ENCODE results near the gene CNTNAP5. TPM values are rescaled to one million over a fixed set of nuclear protein-coding genes. Genes with fewer than 3 reads are reported as not detected.

CNTNAP5 gene
- total RNA-seq, 3 donors from 2014 or later = 3.3 TPM; not detected in 2

GRCh38 chr2:124046332-124046731 is 21.2 kb downstream of the CNTNAP5 start:
- no peak for ATAC-seq
- Histone ChIP-seq H3K4me1 (ENCODE audit: low read depth) (no peaks in the 10 kb centered on the region), H3K9me3 (no peaks in the 10 kb centered on the region), H3K4me3 (no peak overlapping the region), H3K36me3 (ENCODE audit: low read depth) (no peaks in the 10 kb centered on the region)
- DNase-seq = no peak
- no peak for TF ChIP-seq CTCF (IDR thresholded peaks at IDR 0.05)
- intact Hi-C loops (cut with DNase I, micrococcal nuclease) = no loop called here

- DNase-seq (no peak), ATAC-seq (no peak)
- intact Hi-C loops (cut with DNase I, micrococcal nuclease) = no loop called here
Observed at GRCh38 chr2:124048102-124048501, 23.0 kb downstream of the CNTNAP5 start.

DNA sequence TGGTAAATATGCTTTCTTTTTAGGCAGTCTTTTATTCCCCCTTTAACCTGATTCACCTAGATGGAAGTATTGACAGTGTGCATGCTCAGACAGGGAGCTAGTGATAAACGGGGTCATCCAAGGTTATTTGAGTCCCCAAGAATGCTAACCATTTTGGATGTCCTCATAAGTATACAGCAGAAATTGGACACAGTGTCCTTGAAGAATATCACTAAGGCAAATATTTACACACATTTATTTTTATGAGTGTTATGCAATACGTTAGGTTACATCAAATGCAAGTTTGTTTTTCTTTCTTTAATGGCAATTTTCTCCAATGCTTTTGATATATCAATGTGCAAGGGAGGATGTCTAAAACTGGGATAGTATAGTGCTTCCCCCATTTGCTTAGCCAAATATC is 23.6 kb downstream of the CNTNAP5 start:
- no peak for ATAC-seq
- H3K4me1 ChIP-seq (ENCODE audit: low read depth) = no peaks in the 10 kb centered on the region
- DNase-seq = no peak
- no peaks in the 10 kb centered on the region for H3K36me3 ChIP-seq (ENCODE audit: low read depth)
- intact Hi-C loops (cut with DNase I, micrococcal nuclease) = no loop called here
- TF ChIP-seq CTCF (IDR thresholded peaks at IDR 0.05) = no peak
- H3K4me3 ChIP-seq = no peak overlapping the region
- no peaks in the 10 kb centered on the region for H3K9me3 ChIP-seq

More at GRCh38 chr2:124048102-124048501, 23.0 kb downstream of the CNTNAP5 start:
- H3K9me3 ChIP-seq = no peaks in the 10 kb centered on the region
- H3K4me3 ChIP-seq = no peak overlapping the region
- no peak for TF ChIP-seq CTCF (IDR thresholded peaks at IDR 0.05)
- H3K36me3 ChIP-seq (ENCODE audit: low read depth) = no peaks in the 10 kb centered on the region
- H3K4me1 ChIP-seq (ENCODE audit: low read depth) = no peaks in the 10 kb centered on the region

DNA sequence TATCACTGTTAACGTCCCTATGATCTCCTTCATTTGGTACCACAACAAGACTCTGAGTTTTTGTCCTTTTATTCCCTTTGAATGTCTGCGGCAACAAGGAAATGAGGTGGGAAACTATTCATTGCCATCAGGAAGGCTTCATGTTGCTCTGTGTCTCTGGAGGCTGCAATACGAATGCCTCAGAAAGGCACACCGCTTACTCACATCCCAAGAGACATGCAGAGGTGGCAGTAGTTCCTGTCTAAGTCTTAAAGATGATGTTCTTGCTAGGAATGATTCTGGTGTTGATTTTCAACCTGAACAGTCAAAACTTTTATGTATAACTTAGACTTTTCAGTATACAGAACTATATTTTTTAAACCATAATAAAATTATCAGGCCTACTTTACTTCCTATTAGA is 24.0 kb downstream of the CNTNAP5 start:
- H3K36me3 ChIP-seq (ENCODE audit: low read depth) = no peaks in the 10 kb centered on the region
- ATAC-seq (no peak), DNase-seq (no peak)
- H3K4me3 ChIP-seq = no peak overlapping the region
- no peaks in the 10 kb centered on the region for H3K9me3 ChIP-seq
- intact Hi-C loops (cut with DNase I, micrococcal nuclease) = no loop called here
- no peaks in the 10 kb centered on the region for H3K4me1 ChIP-seq (ENCODE audit: low read depth)
- TF ChIP-seq CTCF (IDR thresholded peaks at IDR 0.05) = no peak

DNA sequence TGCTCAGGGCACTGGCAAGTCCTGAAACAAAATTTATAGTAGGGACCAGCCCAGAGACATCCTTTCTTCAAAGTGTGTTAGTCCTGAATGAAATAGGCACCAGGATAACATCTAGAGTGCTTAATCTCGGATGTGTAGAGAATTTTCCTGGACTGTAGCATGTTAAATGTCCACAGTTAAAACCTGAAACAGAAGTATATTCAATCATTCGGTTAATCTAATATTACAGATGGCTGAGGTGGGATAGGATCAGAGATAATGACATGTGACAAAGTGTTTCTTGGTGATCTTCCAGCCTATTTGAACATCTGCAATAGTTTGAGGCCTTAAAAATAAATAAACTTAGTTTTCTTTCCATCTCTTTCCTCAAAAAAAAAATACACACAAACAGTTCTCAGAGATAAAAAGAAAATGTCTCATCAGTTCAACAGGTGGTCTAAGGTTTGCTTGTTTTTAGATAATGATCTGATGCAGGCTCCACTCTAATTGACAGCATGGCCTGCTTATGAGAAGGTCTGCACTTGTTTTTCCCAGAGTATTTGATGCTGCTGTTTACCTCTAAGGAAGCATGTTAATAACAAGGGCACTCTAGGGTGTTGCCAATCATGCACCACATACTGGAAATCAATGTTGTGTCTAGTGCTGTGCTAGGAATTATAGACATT is 25.9 kb downstream of the CNTNAP5 start:
- Histone ChIP-seq H3K4me3 (no peak overlapping the region), H3K9me3 (no peaks in the 10 kb centered on the region), H3K4me1 (ENCODE audit: low read depth) (no peaks in the 10 kb centered on the region), H3K36me3 (ENCODE audit: low read depth) (no peaks in the 10 kb centered on the region)
- ATAC-seq (no peak), DNase-seq (no peak)
- no peak for TF ChIP-seq CTCF (IDR thresholded peaks at IDR 0.05)
- intact Hi-C loops (cut with DNase I, micrococcal nuclease) = no loop called here

- intact Hi-C loops (cut with DNase I, micrococcal nuclease) = no loop called here
Observed at GRCh38 chr2:124053796-124054195, 28.7 kb downstream of the CNTNAP5 start.

More at GRCh38 chr2:124053796-124054195, 28.7 kb downstream of the CNTNAP5 start:
- TF ChIP-seq CTCF (IDR thresholded peaks at IDR 0.05) = no peak
- DNase-seq = no peak
- Histone ChIP-seq H3K9me3 (no peaks in the 10 kb centered on the region), H3K36me3 (ENCODE audit: low read depth) (no peaks in the 10 kb centered on the region), H3K4me1 (ENCODE audit: low read depth) (no peaks in the 10 kb centered on the region), H3K4me3 (no peak overlapping the region)
- no peak for ATAC-seq
